ENCODE data around the gene COL3A1.

Gene COL3A1

GRCh38 chr2:188974164-188974563 is at the start of gene COL3A1:
Gene COL3A1 (plus strand): TSS chr2:188974373. CDS start chr2:188974490, 117 bp downstream.
- DNase-seq = no peak

GRCh38 chr2:188928643-188929042 is 45.5 kb upstream of the COL3A1 start:
- no peak for DNase-seq

GRCh38 chr2:188931361-188931760 is 42.8 kb upstream of the COL3A1 start:
- DNase-seq = no peak

- DNase-seq = no peak
Observed at GRCh38 chr2:188937228-188938220, 36.6 kb upstream of the COL3A1 start.

GRCh38 chr2:188940171-188940570 is 34.0 kb upstream of the COL3A1 start:
- DNase-seq = no peak

- no peak for DNase-seq
Observed at GRCh38 chr2:188944442-188944841, 29.7 kb upstream of the COL3A1 start.

GRCh38 chr2:188949046-188949818 is 24.9 kb upstream of the COL3A1 start:
- DNase-seq = no peak

- DNase-seq = no peak
Observed at GRCh38 chr2:188952901-188953300, 21.3 kb upstream of the COL3A1 start.

GRCh38 chr2:188956290-188956689 is 17.9 kb upstream of the COL3A1 start:
- no peak for DNase-seq

GRCh38 chr2:188956961-188957360 is 17.2 kb upstream of the COL3A1 start:
- no peak for DNase-seq

GRCh38 chr2:188957646-188958045 is 16.5 kb upstream of the COL3A1 start:
- no peak for DNase-seq

GRCh38 chr2:188963741-188964140 is 10.4 kb upstream of the COL3A1 start:
- DNase-seq = no peak

- DNase-seq = no peak
Observed at GRCh38 chr2:188964976-188965546, 9.1 kb upstream of the COL3A1 start.

GRCh38 chr2:188965563-188965962 is 8.6 kb upstream of the COL3A1 start:
- no peak for DNase-seq

GRCh38 chr2:188966079-188966571 is 8.0 kb upstream of the COL3A1 start:
- no peak for DNase-seq

- no peak for DNase-seq
Observed at GRCh38 chr2:188966728-188967440, 7.3 kb upstream of the COL3A1 start.

- DNase-seq = no peak
Observed at GRCh38 chr2:188969236-188969635, 4.9 kb upstream of the COL3A1 start.

GRCh38 chr2:188969651-188970050 is 4.5 kb upstream of the COL3A1 start:
- no peak for DNase-seq

GRCh38 chr2:188970211-188970610 is 4.0 kb upstream of the COL3A1 start:
- DNase-seq = no peak

- no peak for DNase-seq
Observed at GRCh38 chr2:188971432-188971861, 2.7 kb upstream of the COL3A1 start.

- no peak for DNase-seq
Observed at GRCh38 chr2:188973641-188974040, 532 bp upstream of the COL3A1 start.

GRCh38 chr2:188975497-188976102 is 1.4 kb downstream of the COL3A1 start:
- no peak for DNase-seq

Data from activated CD8-positive, alpha-beta memory T cell treated with anti-CD3 and anti-CD28 coated beads for 24 hours (primary cell).